Natural killer cell (primary cell): ENCODE measurements around the gene SLC1A7. TPM values are rescaled to one million over a fixed set of nuclear protein-coding genes. Genes with fewer than 3 reads are reported as not detected.

Experiments used
- ATAC-seq, 3 donors: fragments of 150-1000 bp in 2 of 3; fragments of 200-7000 bp in 1 of 3; cut with Tn5 transposase; 1 replicate in 1 of 3; 2 replicates in 2 of 3; pipeline ENCODE4 v1.10.0; 2021; ENCODE audit warnings: mild to moderate bottlenecking in 2 of 3, moderate library complexity in 2 of 3
- DNase-seq, 2 donors: peaks; one replicate each; pipeline versions ENCODE4 v3.0.0 to v3.0.0-alpha.2; 2013 to 2021; ENCODE audit warnings: mixed read lengths in 1 of 2
- H3K27ac ChIP-seq: one replicate; pipeline ENCODE4 v1.5.1; 2013; ENCODE audit warnings: mild to moderate bottlenecking, low read length
- H3K27me3 ChIP-seq: one replicate; pipeline ENCODE4 v1.6.1; 2013; ENCODE audit warnings: low read length; ENCODE audit not compliant: control insufficient read depth, insufficient read depth
- H3K36me3 ChIP-seq: one replicate; pipeline ENCODE4 v1.6.1; 2013; ENCODE audit warnings: low read length; ENCODE audit not compliant: control insufficient read depth, insufficient read depth
- H3K4me1 ChIP-seq: one replicate; pipeline ENCODE4 v1.6.1; 2013; ENCODE audit warnings: low read length; ENCODE audit not compliant: control insufficient read depth, insufficient read depth
- H3K4me3 ChIP-seq: one replicate; pipeline ENCODE4 v1.5.1; 2013; ENCODE audit warnings: low read length
- H3K9me3 ChIP-seq: one replicate; pipeline ENCODE4 v1.6.1; 2013; ENCODE audit warnings: low read length; ENCODE audit not compliant: control insufficient read depth, insufficient read depth
- H3K27ac Mint-ChIP-seq, 2 donors: one replicate each; pipeline ENCODE4 v1.8.0; 2022; ENCODE audit warnings: mild to moderate bottlenecking in 2 of 2, mixed read lengths in 2 of 2, moderate library complexity in 1 of 2
- H3K27me3 Mint-ChIP-seq, 2 donors: one replicate each; pipeline ENCODE4 v1.8.0; 2022; ENCODE audit warnings: low read depth in 2 of 2, mixed read lengths in 2 of 2
- H3K36me3 Mint-ChIP-seq: one replicate; pipeline ENCODE4 v1.8.0; 2022; ENCODE audit warnings: mixed read lengths
- H3K4me1 Mint-ChIP-seq, 2 donors: one replicate each; pipeline ENCODE4 v1.8.0; 2022; ENCODE audit warnings: mixed read lengths in 2 of 2
- H3K4me3 Mint-ChIP-seq: one replicate; pipeline ENCODE4 v1.8.0; 2022; ENCODE audit warnings: mild to moderate bottlenecking, moderate library complexity, mixed read lengths
- H3K9me3 Mint-ChIP-seq, 2 donors: one replicate each; pipeline ENCODE4 v1.8.0; 2022; ENCODE audit warnings: mixed read lengths in 2 of 2
- WGBS: methylation state at CpG from one replicate; pipeline ENCODE4 v1.1.7; 2013; ENCODE audit warnings: missing lambda C conversion rate; ENCODE audit not compliant: insufficient coverage; 5-methylcytosine and 5-hydroxymethylcytosine counted together
- intact Hi-C: fragments of 100-400 bp; cut with micrococcal nuclease; formaldehyde crosslinking; loops from one replicate; pipeline ENCODE4 v1.14.2; 2022
- total RNA-seq, 4 donors: library from RNA; stranded (reverse); fragments of 120-200 nt in 1 of 4; gene quantifications; one replicate each; pipeline versions ENCODE4 v1.2.3 to v1.2.4, GENCODE V29; 2013 to 2022
- TF ChIP-seq, protein P1 (sequence below): fragments of 200-600 bp; IDR thresholded peaks from one replicate; pipeline ENCODE4 v1.8.0; 2022; ENCODE audit warnings: antibody characterized with exemption

The SLC1A7 gene
- total RNA-seq, 3 donors from 2014 or later (not counting 1 experiment from before 2014, with no cell fraction given) = 16.0 to 23.9 (median 20.5) TPM

DNA sequence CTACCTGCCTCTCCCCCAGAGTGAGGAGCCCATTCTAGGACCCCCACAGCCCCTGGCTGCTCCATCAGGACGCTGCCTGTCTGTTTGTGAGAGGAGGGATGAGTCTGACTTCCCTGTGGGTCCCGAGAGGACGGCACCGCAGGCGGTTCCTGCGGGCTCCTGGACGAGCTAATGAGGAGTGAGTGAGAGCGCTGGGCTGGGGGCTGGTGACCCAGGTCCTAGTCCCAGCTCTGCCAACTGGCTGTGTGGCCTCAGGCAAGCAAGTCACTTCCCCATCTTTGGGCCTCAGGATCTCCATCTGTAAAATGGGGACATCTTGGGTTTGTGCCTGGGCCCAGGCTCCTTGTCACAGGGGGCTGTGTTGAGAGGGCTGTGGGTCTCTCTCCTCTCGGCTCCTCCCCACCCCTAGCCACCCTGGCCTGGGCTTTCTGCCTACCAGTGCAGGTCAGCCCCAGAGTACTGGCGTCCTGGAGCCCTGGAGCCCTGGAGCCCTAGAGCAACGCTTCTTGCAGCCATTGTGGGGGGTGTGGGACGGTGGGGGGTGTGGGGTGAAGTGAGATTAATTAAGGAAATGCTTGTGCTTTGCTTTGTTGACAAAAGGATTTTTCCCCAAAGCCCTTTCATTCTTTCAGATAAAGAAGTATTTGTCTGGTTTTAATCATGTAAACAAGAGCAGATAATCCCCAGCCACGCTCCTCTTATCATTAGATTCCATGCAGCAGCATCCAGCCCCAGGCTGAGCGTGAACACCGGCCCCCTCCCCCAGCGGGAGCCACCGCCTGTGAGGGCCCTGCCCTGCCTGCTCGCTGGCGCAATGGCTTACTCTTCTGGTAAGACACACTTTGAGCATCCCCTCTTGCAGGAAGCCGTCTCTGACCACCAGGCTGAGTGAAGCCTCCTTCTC is 26.8 kb downstream of the SLC1A7 start:
- 83% methylated on average over 19 of the region's 20 CpGs for WGBS
- intact Hi-C loops = no loop called here

DNA sequence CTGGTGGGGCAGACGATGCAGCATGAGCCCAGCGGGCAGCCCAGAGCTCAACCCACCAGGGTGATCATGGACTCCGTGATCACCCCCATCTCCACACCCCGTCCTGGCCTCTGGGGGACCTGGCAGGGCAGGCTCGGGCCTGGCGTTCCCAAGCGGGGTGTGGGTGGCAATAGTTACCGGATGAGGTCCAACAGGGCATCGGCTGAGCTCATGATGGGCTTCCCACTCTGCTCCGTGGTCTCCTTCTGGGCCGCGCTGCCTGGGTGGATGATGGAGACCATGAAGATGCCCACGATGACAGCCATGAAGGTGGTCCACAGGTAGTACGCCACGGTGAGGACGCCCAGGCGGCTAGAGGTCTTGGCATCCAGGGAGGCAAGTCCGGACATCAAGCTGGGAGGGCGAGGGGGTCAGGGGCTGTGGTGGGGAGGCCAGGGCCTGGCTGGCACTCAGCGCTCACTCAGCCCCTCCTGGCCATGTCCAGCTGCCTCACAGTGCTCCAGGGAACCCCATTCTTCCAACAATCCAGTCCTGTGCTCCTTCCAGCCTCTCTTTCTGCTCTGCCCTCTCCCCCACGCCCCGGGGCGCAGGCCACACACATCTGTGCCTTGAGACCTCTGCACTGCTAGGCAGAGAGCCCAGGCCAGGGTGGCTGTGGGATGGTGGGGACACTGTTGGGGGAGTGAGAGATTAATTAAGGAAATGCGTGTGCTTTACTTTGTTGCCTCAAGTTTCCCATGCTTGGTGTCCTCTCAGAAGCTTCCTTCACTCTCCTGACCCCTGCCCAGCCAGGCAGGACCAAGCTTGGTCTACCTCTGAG is 27.6 kb downstream of the SLC1A7 start:
- Histone ChIP-seq H3K9me3 (no peaks in the 10 kb centered on the region), H3K36me3 (no peaks in the 10 kb centered on the region), H3K4me1 (peaks cover 15% of the 10 kb centered on the region), H3K27me3 (no peaks in the 10 kb centered on the region), H3K27ac (no peak overlapping the region), H3K4me3 (no peak overlapping the region)
- TF ChIP-seq, protein P1, sequence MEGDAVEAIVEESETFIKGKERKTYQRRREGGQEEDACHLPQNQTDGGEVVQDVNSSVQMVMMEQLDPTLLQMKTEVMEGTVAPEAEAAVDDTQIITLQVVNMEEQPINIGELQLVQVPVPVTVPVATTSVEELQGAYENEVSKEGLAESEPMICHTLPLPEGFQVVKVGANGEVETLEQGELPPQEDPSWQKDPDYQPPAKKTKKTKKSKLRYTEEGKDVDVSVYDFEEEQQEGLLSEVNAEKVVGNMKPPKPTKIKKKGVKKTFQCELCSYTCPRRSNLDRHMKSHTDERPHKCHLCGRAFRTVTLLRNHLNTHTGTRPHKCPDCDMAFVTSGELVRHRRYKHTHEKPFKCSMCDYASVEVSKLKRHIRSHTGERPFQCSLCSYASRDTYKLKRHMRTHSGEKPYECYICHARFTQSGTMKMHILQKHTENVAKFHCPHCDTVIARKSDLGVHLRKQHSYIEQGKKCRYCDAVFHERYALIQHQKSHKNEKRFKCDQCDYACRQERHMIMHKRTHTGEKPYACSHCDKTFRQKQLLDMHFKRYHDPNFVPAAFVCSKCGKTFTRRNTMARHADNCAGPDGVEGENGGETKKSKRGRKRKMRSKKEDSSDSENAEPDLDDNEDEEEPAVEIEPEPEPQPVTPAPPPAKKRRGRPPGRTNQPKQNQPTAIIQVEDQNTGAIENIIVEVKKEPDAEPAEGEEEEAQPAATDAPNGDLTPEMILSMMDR = no peak
- no peak overlapping the region for H3K4me3 Mint-ChIP-seq
- peaks cover 0 to 20% of the 10 kb centered on the region in 2 donors for H3K4me1 Mint-ChIP-seq
- H3K27me3 Mint-ChIP-seq = no peaks in the 10 kb centered on the region
- H3K36me3 Mint-ChIP-seq = no peaks in the 10 kb centered on the region
- 88% methylated on average over 24 of the region's 24 CpGs for WGBS
- ATAC-seq = no peak
- intact Hi-C loops = no loop called here
- H3K27ac Mint-ChIP-seq = no peak overlapping the region
- DNase-seq = no peak
- no peaks in the 10 kb centered on the region for H3K9me3 Mint-ChIP-seq

More for the DNA sequence above, 26.8 kb downstream of the SLC1A7 start:
- H3K36me3 ChIP-seq = no peaks in the 10 kb centered on the region
- ATAC-seq (no peak), DNase-seq (no peak)
- H3K27ac ChIP-seq = no peak overlapping the region
- H3K4me1 ChIP-seq = peaks cover 7% of the 10 kb centered on the region
- H3K27me3 Mint-ChIP-seq = no peaks in the 10 kb centered on the region
- H3K4me3 ChIP-seq = no peak overlapping the region
- H3K4me3 Mint-ChIP-seq = no peak overlapping the region
- TF ChIP-seq, protein P1 = no peak
- H3K27ac Mint-ChIP-seq = no peak overlapping the region
- H3K36me3 Mint-ChIP-seq = no peaks in the 10 kb centered on the region
- no peaks in the 10 kb centered on the region for H3K9me3 Mint-ChIP-seq
- no peaks in the 10 kb centered on the region for H3K27me3 ChIP-seq
- H3K4me1 Mint-ChIP-seq = peaks cover 0 to 15% of the 10 kb centered on the region in 2 donors
- H3K9me3 ChIP-seq = no peaks in the 10 kb centered on the region

DNA sequence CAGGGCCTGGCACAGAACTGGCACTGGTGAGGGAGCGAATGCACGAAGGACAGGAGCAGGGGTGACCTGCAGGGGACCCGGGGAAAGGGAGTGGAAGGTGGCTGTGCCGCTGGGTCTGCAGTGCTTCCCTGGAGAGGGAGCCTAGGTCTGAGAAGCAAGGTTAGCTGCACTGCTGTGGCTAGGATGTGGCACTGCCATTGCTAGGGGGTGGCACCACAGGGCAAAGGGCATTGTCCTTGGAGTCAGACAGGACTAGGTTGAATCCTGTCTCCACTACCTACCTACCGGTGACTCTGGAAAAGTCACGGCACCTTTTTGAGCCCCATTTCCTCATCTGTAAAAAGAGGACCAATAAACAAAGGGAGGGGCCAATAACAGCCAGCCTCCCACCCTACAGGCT is 28.3 kb downstream of the SLC1A7 start:
- no peak for DNase-seq
- Mint-ChIP-seq H3K4me1 (peaks cover 0 to 26% of the 10 kb centered on the region in 2 donors), H3K27ac (no peak overlapping the region), H3K4me3 (no peak overlapping the region), H3K36me3 (no peaks in the 10 kb centered on the region), H3K27me3 (no peaks in the 10 kb centered on the region), H3K9me3 (no peaks in the 10 kb centered on the region)
- no peaks in the 10 kb centered on the region for H3K27me3 ChIP-seq
- intact Hi-C loops = no loop called here
- TF ChIP-seq, protein P1 = no peak
- H3K36me3 ChIP-seq = no peaks in the 10 kb centered on the region
- H3K27ac ChIP-seq = no peak overlapping the region
- no peaks in the 10 kb centered on the region for H3K9me3 ChIP-seq
- H3K4me3 ChIP-seq = no peak overlapping the region
- 95% methylated on average over 6 of the region's 6 CpGs for WGBS
- H3K4me1 ChIP-seq = peaks cover 22% of the 10 kb centered on the region
- ATAC-seq = no peak
